MM.1S (cell line): Measurements from ENCODE around the gene PRR14.

ENCODE experiments used
- EZH2phosphoT487 ChIP-seq: fragments of 300-600 bp; sonication (generic); IDR thresholded peaks from 2 replicates; pipeline ENCODE4 v1.6.1; 2018; ENCODE audit warnings: antibody characterized with exemption, low read length
- TF ChIP-seq, protein P1 (sequence below): fragments of 300-600 bp; sonication (generic); IDR thresholded peaks from 2 replicates; pipeline ENCODE4 v1.5.1; 2016; ENCODE audit warnings: antibody characterized with exemption, low read length, mixed read lengths

DNA sequence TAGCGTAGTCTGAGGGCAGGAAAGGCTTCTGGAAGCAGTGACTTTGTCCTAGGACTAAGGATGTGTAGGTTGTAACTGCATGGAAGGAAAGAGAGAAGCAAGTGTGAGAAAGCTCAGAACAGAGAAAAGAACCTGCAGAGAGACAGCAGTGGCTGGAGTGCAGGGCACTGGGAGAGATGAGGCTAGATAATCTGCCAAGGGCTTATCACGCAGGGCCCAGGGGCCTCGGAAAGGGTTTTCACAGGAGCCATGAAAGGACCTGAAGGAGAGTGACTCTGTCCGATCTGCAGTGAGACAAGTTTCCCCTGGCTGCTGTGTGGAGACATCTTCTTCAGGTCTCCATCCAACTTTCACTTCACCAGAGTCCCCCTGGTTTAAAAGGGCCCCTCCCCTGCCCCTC is 41.1 kb downstream of the PRR14 start:
- TF ChIP-seq, protein P1, sequence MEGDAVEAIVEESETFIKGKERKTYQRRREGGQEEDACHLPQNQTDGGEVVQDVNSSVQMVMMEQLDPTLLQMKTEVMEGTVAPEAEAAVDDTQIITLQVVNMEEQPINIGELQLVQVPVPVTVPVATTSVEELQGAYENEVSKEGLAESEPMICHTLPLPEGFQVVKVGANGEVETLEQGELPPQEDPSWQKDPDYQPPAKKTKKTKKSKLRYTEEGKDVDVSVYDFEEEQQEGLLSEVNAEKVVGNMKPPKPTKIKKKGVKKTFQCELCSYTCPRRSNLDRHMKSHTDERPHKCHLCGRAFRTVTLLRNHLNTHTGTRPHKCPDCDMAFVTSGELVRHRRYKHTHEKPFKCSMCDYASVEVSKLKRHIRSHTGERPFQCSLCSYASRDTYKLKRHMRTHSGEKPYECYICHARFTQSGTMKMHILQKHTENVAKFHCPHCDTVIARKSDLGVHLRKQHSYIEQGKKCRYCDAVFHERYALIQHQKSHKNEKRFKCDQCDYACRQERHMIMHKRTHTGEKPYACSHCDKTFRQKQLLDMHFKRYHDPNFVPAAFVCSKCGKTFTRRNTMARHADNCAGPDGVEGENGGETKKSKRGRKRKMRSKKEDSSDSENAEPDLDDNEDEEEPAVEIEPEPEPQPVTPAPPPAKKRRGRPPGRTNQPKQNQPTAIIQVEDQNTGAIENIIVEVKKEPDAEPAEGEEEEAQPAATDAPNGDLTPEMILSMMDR: no peak
- no peak for TF ChIP-seq EZH2phosphoT487
